ENCODE measurements around the gene RABGAP1L. TPM values are rescaled to one million over a fixed set of nuclear protein-coding genes. Genes with fewer than 3 reads are reported as not detected.

RABGAP1L gene
- total RNA-seq, 4 donors from 2014 or later: 170 to 282 (median 182) TPM

DNA sequence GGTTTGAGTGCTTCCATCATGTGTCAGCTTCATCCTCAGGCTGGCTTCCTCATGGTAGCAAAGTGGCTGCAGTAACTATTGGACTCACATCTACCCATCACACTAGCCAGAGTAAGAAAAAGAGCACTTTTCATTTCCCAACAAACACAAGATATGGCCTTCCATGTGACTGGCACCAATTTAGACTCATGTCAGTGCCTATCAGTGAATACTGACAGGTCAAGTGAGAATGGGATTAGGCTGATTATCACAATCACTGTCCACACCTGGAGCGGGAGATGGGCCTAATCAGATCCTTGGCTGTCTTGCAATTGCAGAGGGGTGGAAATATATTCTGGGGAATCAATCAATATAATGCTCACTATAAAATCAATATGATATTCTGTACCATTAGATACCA, 2.9 kb upstream of the RABGAP1L start:
- H3K4me1 ChIP-seq: peaks cover 0 to 10% (median 5%) of the 10 kb centered on the region in 4 donors
- TF ChIP-seq POLR2A (IDR thresholded peaks at IDR 0.05): no peak
- TF ChIP-seq, protein P1, sequence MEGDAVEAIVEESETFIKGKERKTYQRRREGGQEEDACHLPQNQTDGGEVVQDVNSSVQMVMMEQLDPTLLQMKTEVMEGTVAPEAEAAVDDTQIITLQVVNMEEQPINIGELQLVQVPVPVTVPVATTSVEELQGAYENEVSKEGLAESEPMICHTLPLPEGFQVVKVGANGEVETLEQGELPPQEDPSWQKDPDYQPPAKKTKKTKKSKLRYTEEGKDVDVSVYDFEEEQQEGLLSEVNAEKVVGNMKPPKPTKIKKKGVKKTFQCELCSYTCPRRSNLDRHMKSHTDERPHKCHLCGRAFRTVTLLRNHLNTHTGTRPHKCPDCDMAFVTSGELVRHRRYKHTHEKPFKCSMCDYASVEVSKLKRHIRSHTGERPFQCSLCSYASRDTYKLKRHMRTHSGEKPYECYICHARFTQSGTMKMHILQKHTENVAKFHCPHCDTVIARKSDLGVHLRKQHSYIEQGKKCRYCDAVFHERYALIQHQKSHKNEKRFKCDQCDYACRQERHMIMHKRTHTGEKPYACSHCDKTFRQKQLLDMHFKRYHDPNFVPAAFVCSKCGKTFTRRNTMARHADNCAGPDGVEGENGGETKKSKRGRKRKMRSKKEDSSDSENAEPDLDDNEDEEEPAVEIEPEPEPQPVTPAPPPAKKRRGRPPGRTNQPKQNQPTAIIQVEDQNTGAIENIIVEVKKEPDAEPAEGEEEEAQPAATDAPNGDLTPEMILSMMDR (IDR thresholded peaks at IDR 0.05): no peak
- H3K36me3 ChIP-seq: no peaks in the 10 kb centered on the region
- no peak overlapping the region for H3K4me3 ChIP-seq
- no peaks in the 10 kb centered on the region for H3K9me3 ChIP-seq
- H3K27ac ChIP-seq: no peak overlapping the region
- H3K27me3 ChIP-seq: no peaks in the 10 kb centered on the region
- DNase-seq: no peak

DNA sequence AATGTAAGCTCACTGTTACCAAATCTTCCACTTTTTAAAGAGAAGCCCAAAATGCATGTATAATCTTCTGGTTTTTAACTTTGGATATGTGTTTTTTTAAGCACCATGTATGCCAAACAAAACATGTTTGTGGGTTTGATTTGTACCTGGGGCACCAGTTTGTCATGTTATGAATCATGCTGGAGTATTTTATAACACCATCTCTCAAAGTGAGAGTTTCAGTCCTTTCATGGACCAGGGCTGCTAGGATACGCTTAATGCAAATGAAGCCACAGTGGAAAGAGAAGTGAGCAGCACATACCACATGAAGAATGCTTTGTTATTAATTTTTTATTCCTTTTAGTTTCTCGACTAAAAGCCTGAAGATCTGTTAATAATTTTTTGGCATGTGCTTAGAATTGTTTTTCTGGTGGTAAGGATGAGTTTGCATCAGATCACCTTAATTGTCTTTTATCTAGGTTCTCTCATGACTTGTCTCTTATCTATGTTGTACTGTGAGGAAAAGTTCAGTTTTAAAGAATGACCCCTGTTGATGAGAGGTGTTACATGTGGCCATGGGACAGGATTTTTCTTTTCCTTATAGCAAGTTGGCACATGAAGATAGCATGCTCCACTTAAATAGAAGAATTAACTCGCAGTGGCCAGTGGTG, 2.0 kb upstream of the RABGAP1L start:
- H3K27ac ChIP-seq: no peak overlapping the region
- no peaks in the 10 kb centered on the region for H3K36me3 ChIP-seq
- H3K27me3 ChIP-seq: no peaks in the 10 kb centered on the region
- DNase-seq: no peak
- H3K9me3 ChIP-seq: no peaks in the 10 kb centered on the region
- H3K4me1 ChIP-seq: peaks cover 0 to 10% (median 5%) of the 10 kb centered on the region in 4 donors
- no peak overlapping the region for H3K4me3 ChIP-seq
- TF ChIP-seq, protein P1 (IDR thresholded peaks at IDR 0.05): no peak
- no peak for TF ChIP-seq POLR2A (IDR thresholded peaks at IDR 0.05)

DNA sequence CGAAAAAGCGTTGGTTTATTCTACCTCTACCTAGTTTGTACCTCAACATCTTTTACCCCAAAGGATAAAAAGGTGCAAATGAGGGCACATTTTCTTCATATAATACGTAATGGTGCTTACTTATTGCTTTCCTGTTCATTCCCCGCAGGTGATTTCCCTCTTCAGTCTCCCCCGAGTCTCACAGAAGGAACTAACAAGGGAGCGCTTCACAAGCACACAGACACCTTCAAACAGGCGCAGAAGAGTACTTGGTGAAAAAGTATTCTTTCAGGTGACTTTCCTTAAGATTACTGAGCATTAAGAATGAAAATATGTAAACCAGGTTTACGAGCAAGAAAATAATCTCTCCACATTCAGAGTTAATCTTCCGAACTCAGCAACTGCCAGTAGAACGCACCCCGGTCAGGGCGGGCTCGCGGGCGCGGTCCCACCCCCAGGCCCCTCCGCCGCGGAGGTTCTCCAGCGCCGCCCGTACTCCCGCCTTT, 511 bp upstream of the RABGAP1L start:
- Histone ChIP-seq H3K36me3 (no peaks in the 10 kb centered on the region), H3K4me3 (peak overlapping the region; percentile 77 to 95 (median 91)), H3K27me3 (no peaks in the 10 kb centered on the region), H3K9me3 (no peaks in the 10 kb centered on the region), H3K4me1 (peaks cover 0 to 10% (median 5%) of the 10 kb centered on the region in 4 donors), H3K27ac (peak overlapping the region; percentile 90 to 100 (median 98))
- DNase-seq: no peak
- no peak for TF ChIP-seq POLR2A (IDR thresholded peaks at IDR 0.05)
- TF ChIP-seq, protein P1 (IDR thresholded peaks at IDR 0.05): no peak

DNA sequence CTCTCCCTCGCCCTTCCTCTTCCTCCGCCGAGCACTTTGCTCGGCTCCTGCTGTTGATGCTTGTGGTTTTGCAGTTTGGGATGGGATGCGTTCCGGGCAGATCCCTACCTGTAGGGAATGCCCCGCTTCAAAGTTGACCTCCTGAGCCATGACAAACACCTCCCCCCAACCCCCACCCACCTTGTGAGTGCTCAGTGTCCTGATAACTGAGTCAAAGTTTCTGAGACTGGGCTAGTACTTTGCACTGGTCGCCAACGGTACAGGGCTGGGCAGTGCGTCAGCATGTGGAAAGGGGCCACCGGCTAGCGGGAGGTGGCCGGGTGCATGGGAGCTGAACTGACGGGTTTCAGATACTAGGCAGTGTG, 771 bp downstream of the RABGAP1L start:
- H3K27me3 ChIP-seq: no peaks in the 10 kb centered on the region
- DNase-seq: peak; percentile 45 to 88 (median 85)
- H3K9me3 ChIP-seq: no peaks in the 10 kb centered on the region
- peak overlapping the region; percentile 90 to 100 (median 98) for H3K27ac ChIP-seq
- peaks cover 0 to 19% (median 6%) of the 10 kb centered on the region in 4 donors for H3K4me1 ChIP-seq
- H3K4me3 ChIP-seq: peak overlapping the region; percentile 77 to 95 (median 91)
- peak; percentile 64 to 84 for TF ChIP-seq POLR2A (IDR thresholded peaks at IDR 0.05)
- TF ChIP-seq, protein P1 (IDR thresholded peaks at IDR 0.05): no peak
- H3K36me3 ChIP-seq: no peaks in the 10 kb centered on the region

DNA sequence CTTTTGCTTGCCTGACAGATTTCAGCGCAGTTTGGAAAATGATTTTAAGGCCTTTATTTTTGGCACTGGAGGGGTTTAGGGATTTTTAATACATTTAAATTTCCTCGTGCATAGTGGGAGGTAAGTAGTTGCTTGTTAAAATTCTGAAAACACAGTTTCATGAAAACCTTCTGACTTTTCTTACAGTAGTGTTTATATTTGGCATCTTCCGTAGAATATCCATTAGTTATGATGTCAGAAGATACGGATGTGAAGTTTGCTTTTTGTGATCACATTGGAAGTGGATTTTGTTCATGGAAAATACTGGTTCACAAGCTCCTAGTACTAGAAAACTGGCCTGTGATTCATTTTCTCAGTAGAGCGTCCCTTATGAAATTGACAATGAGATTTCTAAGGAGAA, 1.3 kb downstream of the RABGAP1L start:
- peaks cover 0 to 19% (median 8%) of the 10 kb centered on the region in 4 donors for H3K4me1 ChIP-seq
- H3K27ac ChIP-seq: peak overlapping the region; percentile 90 to 100 (median 98)
- peak overlapping the region; percentile 77 to 95 (median 91) for H3K4me3 ChIP-seq
- H3K27me3 ChIP-seq: no peaks in the 10 kb centered on the region
- no peaks in the 10 kb centered on the region for H3K9me3 ChIP-seq
- TF ChIP-seq, protein P1 (IDR thresholded peaks at IDR 0.05): no peak
- no peak for TF ChIP-seq POLR2A (IDR thresholded peaks at IDR 0.05)
- DNase-seq: no peak
- no peaks in the 10 kb centered on the region for H3K36me3 ChIP-seq

Data from Peyer's patch (tissue), 4 donors.